Mucosa of stomach (tissue), 1 donor: ENCODE data around the gene OSBP2.
"Not testable (repeated sequence)": the region's sequence is repeated elsewhere in the genome, so short reads cannot be mapped to it uniquely, and the experiment has no call there.

Source experiments
- H3K27me3 ChIP-seq: one replicate; pipeline ENCODE4 v1.7.0; 2013; ENCODE audit warnings: mild to moderate bottlenecking, low read length; ENCODE audit not compliant: control insufficient read depth, insufficient read depth
- H3K36me3 ChIP-seq: one replicate; pipeline ENCODE4 v1.7.0; 2013; ENCODE audit warnings: low read length; ENCODE audit not compliant: control insufficient read depth, insufficient read depth
- H3K4me1 ChIP-seq: one replicate; pipeline ENCODE4 v1.7.0; 2013; ENCODE audit warnings: mild to moderate bottlenecking, low read length; ENCODE audit not compliant: control insufficient read depth, insufficient read depth
- H3K4me3 ChIP-seq: one replicate; pipeline ENCODE4 v1.7.0; 2013; ENCODE audit warnings: low read length
- H3K9ac ChIP-seq: one replicate; pipeline ENCODE4 v1.7.0; 2013; ENCODE audit warnings: mild to moderate bottlenecking, low read length, moderate library complexity
- H3K9me3 ChIP-seq: one replicate; pipeline ENCODE4 v1.7.0; 2013; ENCODE audit warnings: mild to moderate bottlenecking, low read length, moderate library complexity; ENCODE audit not compliant: control insufficient read depth
- donor health status: Pancreatic carcinoma.

The OSBP2 gene

DNA sequence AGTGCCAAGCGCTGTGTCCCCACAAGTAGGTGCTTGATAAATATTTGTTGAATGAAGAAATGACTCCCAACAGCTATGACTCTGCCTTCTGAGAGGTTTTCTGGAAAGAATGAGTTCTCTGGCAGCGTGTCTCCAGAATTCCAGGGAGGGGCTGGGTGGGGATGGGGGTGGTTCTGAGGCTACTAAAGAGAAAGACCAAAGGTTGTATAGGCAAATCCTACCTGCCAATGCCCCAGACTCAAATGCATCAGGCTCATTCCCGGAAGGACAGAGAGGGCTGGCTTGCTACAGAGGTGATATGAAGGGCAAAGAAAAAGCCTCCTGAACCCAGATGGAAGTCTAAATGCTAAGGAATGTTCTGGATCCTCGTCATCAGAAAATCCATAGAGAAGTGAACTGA lies 28.9 kb upstream of the OSBP2 start:
- Histone ChIP-seq H3K27me3 (no peaks in the 10 kb centered on the region), H3K36me3 (no peaks in the 10 kb centered on the region), H3K4me1 (peaks cover 15% of the 10 kb centered on the region), H3K9me3 (no peaks in the 10 kb centered on the region), H3K9ac (no peak overlapping the region), H3K4me3 (no peak overlapping the region)

DNA sequence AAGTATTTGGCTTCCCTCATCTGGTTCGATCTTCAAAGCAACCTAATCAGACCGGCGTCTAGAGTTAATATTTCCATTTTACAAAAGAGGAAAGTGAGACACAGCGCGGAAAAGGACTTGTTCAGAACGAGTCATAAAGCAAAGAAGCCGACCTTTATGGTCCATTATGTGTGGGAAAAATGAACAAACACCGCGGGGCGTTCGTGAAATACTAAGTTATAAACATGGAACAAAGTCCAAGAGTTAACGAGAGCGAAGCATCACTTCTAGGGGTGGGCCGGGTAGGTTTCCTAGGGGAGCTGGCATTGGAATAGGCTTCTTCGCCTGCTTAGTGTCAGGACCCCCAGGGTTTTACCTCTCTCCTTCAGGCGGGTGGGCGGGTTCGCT lies 27.6 kb upstream of the OSBP2 start:
- H3K36me3 ChIP-seq: no peaks in the 10 kb centered on the region
- H3K4me1 ChIP-seq: peaks cover 15% of the 10 kb centered on the region
- peak overlapping the region; percentile 87 for H3K9ac ChIP-seq
- peak overlapping the region; percentile 94 for H3K4me3 ChIP-seq
- H3K27me3 ChIP-seq: no peaks in the 10 kb centered on the region
- no peaks in the 10 kb centered on the region for H3K9me3 ChIP-seq

DNA sequence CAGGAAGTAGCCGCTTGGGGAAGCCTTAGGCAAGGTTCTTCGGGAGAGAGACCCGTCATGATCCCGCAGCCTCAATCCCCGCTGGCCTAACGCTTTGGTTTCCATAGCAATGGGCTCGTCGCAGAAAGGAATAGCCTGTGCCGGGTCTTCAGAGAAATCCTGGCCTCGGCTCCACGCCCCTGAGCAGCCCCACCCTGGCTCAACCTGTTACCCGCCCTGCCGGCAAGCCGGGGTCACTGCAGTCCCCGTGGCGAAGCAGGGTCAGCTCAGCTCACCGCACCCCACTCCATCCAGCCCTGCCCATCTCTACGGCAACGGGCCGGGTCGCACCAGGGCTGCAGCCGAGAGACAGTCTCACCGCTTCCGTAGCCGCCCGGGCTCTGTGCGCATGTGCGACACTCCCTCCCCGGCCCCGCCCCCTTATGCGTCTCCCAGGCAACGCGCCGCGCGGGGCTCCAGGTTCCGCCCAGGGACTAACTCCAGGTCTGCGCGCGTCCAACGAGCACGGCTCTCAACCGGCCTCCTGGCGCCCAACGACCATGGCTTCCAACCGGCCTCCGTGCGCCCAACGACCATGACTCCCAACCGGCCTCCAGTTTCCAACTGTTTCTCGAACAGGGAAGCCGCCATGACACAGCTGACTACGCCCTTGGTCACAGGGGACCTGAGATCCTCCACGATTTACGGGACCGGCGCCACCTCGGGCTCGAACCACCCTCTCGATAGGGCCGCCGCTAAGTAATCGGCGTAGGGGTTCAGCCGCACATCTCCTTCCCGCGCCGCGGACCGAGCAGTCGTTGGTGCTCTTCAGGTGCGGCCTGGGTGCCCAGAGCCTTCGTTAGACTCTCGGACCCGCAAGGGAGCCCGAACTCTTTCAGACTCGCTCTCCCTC lies 26.9 kb upstream of the OSBP2 start, which contains the start of gene DUSP18:
Gene DUSP18 (minus strand): TSS at position 382 of the 892 bp plus-strand sequence. CDS start 3,872 bp downstream, outside the sequence.
- H3K27me3 ChIP-seq: no peaks in the 10 kb centered on the region
- H3K9ac ChIP-seq: peak within 1 kb of the TSS; percentile 87

DNA sequence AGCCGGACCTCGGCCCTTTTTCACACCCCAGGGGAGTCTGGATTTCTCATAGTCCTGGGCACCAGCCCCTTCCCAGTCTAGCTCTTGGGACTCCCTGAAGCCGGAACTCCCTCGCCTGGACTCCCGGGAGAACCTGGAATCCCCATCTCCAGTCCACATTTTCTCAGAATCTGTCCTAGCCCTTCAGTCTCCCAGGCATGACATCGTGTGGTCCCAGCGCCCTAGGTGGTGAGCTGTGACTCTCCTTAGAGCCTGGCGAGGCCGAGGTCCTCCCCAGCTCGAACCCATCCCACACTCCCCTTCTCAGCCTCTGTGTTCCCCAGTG lies 26.3 kb upstream of the OSBP2 start:
- Histone ChIP-seq H3K36me3 (no peaks in the 10 kb centered on the region), H3K27me3 (no peaks in the 10 kb centered on the region), H3K4me3 (peak overlapping the region; percentile 94), H3K9ac (peak overlapping the region; percentile 87), H3K4me1 (peaks cover 15% of the 10 kb centered on the region), H3K9me3 (no peaks in the 10 kb centered on the region)

More for the DNA sequence above, 26.9 kb upstream of the OSBP2 start, which contains the start of gene DUSP18:
- peak within 1 kb of the TSS; percentile 94 for H3K4me3 ChIP-seq
- peaks cover 15% of the 10 kb centered on the region for H3K4me1 ChIP-seq
- H3K9me3 ChIP-seq: no peaks in the 10 kb centered on the region
- H3K36me3 ChIP-seq: no peaks in the 10 kb centered on the region

DNA sequence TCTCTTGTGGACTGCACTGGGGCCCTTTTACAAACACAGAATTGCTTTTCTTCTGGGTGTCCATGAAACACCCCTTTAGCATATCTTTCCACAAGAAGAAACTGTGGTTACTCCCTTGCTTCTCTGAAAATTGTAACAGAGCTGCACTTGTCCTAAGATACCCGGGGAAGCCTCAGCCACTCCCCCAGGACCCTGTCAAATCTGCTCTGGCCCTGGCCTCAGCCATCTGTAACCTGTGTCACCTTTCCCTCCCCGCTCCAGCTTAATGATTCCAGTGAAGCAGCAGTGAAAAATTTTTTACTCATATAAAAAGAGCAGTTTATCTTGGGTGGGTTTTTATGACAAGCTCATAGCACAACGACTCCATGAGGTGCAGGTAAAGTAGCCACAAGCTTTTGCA lies 23.6 kb upstream of the OSBP2 start:
- no peaks in the 10 kb centered on the region for H3K36me3 ChIP-seq
- H3K27me3 ChIP-seq: no peaks in the 10 kb centered on the region
- no peak overlapping the region for H3K9ac ChIP-seq
- no peaks in the 10 kb centered on the region for H3K9me3 ChIP-seq
- H3K4me1 ChIP-seq: peaks cover 15% of the 10 kb centered on the region
- no peak overlapping the region for H3K4me3 ChIP-seq

DNA sequence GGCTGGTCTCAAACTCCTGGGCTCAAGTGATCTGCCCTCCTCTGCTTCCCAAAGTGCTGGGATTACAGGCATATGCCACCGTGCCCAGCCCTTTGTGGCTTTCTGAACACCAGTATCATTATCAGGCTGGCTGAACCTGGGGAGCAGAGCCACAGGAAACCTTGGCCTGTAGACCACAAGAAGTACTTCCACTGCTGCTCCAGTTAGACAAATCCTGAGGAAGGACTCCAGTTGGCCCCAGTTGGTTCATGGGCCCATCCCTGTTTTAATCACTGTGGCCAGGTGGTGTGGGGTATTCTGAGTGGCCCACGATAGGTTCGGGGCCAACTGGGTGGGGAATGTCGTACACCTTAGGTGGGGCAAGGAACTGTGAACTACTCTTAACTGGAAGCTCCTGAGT lies 21.5 kb upstream of the OSBP2 start:
- H3K36me3 ChIP-seq: no peaks in the 10 kb centered on the region
- H3K9ac ChIP-seq: no peak overlapping the region
- H3K27me3 ChIP-seq: peaks cover 6% of the 10 kb centered on the region
- H3K4me3 ChIP-seq: no peak overlapping the region
- no peaks in the 10 kb centered on the region for H3K9me3 ChIP-seq
- H3K4me1 ChIP-seq: peaks cover 5% of the 10 kb centered on the region

DNA sequence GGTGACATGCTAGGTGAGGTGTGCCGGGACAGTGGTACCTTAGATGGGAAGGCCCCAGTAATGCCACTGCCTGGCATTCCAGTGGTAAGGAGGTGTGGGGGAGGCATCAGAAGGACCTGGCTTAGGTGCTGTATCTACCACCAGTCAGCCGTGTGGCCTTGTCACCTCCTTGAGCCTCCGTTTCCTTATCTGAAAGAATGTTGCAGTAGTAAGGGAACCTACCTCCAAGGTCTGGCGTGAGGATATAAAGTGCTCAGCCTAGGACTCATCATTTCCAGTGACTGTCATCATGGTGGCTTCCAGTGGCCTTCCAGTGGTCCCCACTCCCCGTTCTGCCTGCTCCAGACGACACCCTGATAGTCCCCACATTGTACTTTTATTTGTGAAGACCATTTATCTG lies 20.2 kb upstream of the OSBP2 start:
- no peaks in the 10 kb centered on the region for H3K9me3 ChIP-seq
- no peaks in the 10 kb centered on the region for H3K4me1 ChIP-seq
- peaks cover 6% of the 10 kb centered on the region for H3K27me3 ChIP-seq
- H3K9ac ChIP-seq: no peak overlapping the region
- no peaks in the 10 kb centered on the region for H3K36me3 ChIP-seq
- no peak overlapping the region for H3K4me3 ChIP-seq

DNA sequence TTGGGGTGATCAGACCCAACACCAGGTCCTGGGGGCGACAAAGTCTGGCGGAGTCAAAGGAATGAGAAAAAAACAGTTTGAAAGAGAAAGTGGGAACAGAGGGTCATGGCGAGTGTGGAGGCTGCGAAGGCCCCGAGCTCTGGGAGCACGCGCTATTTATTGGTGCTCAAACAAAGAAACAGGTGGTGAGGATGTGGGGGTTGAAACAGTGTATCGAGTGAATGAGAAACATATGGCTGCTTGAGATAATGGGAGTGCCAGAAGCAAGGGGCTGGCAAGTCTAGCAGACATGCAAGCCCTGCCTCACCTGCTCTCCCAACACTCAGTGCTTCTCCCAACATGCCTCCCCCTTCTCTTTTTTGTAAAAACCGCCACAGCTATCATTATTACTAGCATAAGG lies 19.2 kb upstream of the OSBP2 start:
- no peak overlapping the region for H3K9ac ChIP-seq
- no peaks in the 10 kb centered on the region for H3K4me1 ChIP-seq
- no peaks in the 10 kb centered on the region for H3K9me3 ChIP-seq
- no peak overlapping the region for H3K4me3 ChIP-seq
- H3K27me3 ChIP-seq: peaks cover 6% of the 10 kb centered on the region
- no peaks in the 10 kb centered on the region for H3K36me3 ChIP-seq

DNA sequence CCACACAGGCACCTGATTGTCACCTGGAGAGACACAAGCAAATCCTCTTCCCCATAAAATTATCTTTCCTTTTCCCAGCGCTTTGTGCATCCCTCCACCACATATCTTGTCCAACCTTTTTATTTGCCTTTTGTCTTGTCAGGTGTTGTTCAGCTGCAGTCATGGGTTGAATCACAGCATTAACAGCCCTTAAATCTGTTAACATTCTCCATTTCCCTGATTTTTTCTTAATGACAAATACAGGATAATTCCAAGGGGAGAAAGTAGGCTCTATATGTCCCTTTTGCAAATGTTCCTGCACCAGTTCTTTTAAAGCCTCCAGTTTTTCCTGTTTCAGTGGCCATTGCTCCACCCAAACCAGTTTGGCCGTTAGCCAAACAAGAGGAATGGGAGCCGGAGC lies 18.1 kb upstream of the OSBP2 start:
- H3K9ac ChIP-seq, H3K9me3 ChIP-seq, H3K36me3 ChIP-seq, H3K27me3 ChIP-seq, H3K4me1 ChIP-seq, H3K4me3 ChIP-seq: not testable (repeated sequence)

DNA sequence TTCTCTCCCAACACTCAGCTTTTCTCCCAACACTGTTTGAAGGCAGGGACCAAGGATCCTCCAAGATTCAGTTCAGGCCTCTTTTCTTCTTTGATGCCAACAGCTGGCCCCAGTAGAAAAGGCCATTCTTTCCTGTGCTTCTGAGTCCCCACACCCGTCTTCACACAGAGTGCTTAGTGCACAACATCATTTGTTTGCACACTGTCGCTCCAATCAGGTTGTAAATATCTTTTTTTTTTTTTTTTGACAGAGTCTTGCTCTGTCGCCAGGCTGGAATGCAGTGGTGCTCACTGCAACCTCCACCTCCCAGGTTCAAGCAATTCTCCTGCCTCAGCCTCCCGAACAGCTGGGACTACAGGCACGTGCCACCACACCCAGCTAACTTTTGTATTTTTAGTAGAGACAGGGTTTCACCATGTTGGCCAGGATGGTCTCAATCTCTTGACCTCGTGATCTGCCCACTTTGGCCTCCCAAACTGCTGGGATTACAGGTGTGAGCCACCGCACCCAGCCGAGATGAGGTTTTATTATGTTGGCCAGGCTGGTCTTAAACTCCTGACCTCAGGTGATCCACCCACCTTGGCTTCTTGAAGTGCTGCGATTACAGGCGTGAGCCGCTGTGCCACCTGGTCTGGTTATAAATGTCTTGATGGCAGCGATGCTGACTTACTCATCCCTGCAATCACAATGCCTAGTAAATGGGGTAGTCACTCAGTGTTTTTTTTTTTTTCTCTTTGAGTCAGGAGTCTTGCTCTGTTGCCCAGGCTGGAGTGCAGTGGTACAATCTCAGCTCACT lies 14.6 kb upstream of the OSBP2 start:
- H3K4me3 ChIP-seq, H3K9me3 ChIP-seq, H3K27me3 ChIP-seq, H3K9ac ChIP-seq, H3K4me1 ChIP-seq, H3K36me3 ChIP-seq: not testable (repeated sequence)

DNA sequence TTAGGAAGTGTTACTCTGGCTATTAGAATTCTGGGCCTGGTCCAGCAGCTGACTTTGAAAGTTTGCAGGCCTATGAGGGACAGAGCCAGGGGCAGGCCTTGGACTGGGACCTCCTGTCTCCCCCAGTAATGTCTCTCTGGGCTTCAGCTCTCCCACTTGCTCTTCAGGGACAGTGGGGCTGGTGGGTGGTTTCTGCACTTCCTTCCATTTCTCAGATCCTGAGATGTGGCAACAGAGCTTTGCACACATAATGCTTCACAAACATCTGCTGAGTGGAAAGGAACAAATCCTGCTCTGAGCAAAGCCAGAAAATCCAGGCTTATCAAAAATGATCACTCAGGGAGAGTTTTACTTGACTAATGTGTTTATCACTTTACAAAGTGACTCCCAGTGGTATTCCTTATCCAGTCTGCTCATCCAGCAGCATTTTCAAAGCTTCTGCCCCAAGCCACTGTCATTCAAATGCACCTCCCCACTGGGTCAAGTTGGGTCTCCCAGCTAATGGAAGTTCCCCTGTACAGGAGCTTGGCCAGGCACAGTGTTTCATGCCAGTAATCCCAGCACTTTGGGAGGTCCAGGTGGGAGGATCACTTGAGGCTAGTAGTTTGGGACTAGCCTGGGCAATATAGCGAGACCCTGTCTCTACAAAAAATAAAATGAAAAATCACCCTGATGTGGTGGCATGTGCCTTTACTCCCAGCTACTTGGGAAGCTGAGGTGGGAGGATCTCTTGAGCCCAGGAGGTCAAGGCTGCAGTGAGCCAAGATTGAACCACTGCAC lies 13.5 kb upstream of the OSBP2 start:
- Histone ChIP-seq H3K9me3 (no peaks in the 10 kb centered on the region), H3K4me1 (no peaks in the 10 kb centered on the region), H3K36me3 (no peaks in the 10 kb centered on the region), H3K4me3 (no peak overlapping the region), H3K27me3 (peaks cover 6% of the 10 kb centered on the region), H3K9ac (no peak overlapping the region)

DNA sequence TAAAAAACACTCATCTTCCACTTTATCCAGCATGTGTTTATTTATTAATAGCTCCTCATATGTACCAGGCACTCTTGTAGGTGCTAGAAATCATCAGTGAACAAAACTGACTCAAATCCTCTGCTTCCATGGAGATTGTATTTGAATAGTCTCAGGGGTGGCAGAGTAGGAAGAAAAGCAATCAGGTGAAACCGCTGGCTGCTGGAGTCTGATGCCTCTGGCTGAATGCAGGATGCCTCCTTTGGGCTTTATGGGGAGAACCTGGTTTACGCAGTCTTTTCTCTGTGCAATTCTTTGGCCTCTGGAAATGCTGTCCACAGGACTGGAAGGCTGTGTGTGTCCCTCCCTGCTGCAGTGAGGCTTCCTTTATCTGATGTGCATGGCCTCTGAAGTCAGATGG lies 12.8 kb upstream of the OSBP2 start:
- Histone ChIP-seq H3K9me3 (no peaks in the 10 kb centered on the region), H3K9ac (no peak overlapping the region), H3K4me1 (no peaks in the 10 kb centered on the region), H3K27me3 (peaks cover under 1% of the 10 kb centered on the region), H3K36me3 (no peaks in the 10 kb centered on the region), H3K4me3 (no peak overlapping the region)
